Caco-2 (cell line): Measurements from ENCODE around the gene CREBBP. TPM values are rescaled to one million over a fixed set of nuclear protein-coding genes. Genes with fewer than 3 reads are reported as not detected.

Source experiments
- BruUV-seq: library from RNA; stranded (reverse); fragments of 400-500 nt; replicated peaks from 2 replicates; lab custom pipeline; 2021; lab: Mats Ljungman, UMichigan
- CTCF ChIA-PET: fragments of 300-600 bp; sonication (Branson Sonifier 250); formaldehyde crosslinking; loops from one replicate; lab custom pipeline; 2022; ENCODE audit warnings: antibody characterized with exemption; lab: Charles Lee
- POLR2A ChIA-PET: fragments of 300-600 bp; sonication (Branson Sonifier 250); formaldehyde crosslinking; loops from one replicate; lab custom pipeline; 2022; ENCODE audit warnings: antibody characterized with exemption; lab: Charles Lee
- DNase-seq, 2 experiments: peaks; one replicate each; pipeline versions ENCODE4 v3.0.0 to v3.0.0-alpha.2; 2020 to 2022
- H3K27me3 ChIP-seq: replicated peaks from 2 replicates; pipeline ENCODE4 v1.6.0; 2011; ENCODE audit warnings: low read length; ENCODE audit not compliant: control insufficient read depth, insufficient read depth
- H3K36me3 ChIP-seq: 2 replicates; pipeline ENCODE4 v1.5.1; 2011; ENCODE audit warnings: low read length; ENCODE audit not compliant: control insufficient read depth, insufficient read depth
- H3K4me1 ChIP-seq: fragments of 250-450 bp; sonication (Bioruptor Pico); 2 replicates; pipeline ENCODE4 v1.5.1; 2020; ENCODE audit warnings: mild to moderate bottlenecking
- H3K4me3 ChIP-seq: 2 replicates; pipeline ENCODE4 v1.5.1; 2011; ENCODE audit warnings: low read depth, mild to moderate bottlenecking, control low read depth, low read length
- H3K9me3 ChIP-seq: fragments of 250-450 bp; sonication (Bioruptor Pico); 2 replicates; pipeline ENCODE4 v1.5.1; 2020; ENCODE audit warnings: mild to moderate bottlenecking, moderate library complexity
- H3K27ac Mint-ChIP-seq: one replicate; pipeline ENCODE4 v1.8.0; 2022; ENCODE audit warnings: mixed read lengths; ENCODE audit not compliant: unreplicated experiment
- H3K27me3 Mint-ChIP-seq: one replicate; pipeline ENCODE4 v1.8.0; 2022; ENCODE audit warnings: mixed read lengths; ENCODE audit not compliant: insufficient read depth, unreplicated experiment
- H3K36me3 Mint-ChIP-seq: one replicate; pipeline ENCODE4 v1.8.0; 2022; ENCODE audit warnings: mild to moderate bottlenecking, mixed read lengths; ENCODE audit not compliant: insufficient read depth, unreplicated experiment
- H3K4me1 Mint-ChIP-seq: one replicate; pipeline ENCODE4 v1.8.0; 2022; ENCODE audit warnings: low read depth, mixed read lengths; ENCODE audit not compliant: unreplicated experiment
- H3K4me3 Mint-ChIP-seq: one replicate; pipeline ENCODE4 v1.8.0; 2022; ENCODE audit warnings: mild to moderate bottlenecking, moderate library complexity, mixed read lengths; ENCODE audit not compliant: unreplicated experiment
- H3K9me3 Mint-ChIP-seq: one replicate; pipeline ENCODE4 v1.8.0; 2022; ENCODE audit warnings: mixed read lengths; ENCODE audit not compliant: unreplicated experiment
- CTCF ChIP-seq, 2 experiments: fragments of 200-600 bp in 1 of 2; IDR thresholded peaks; 1 replicate in 1 of 2; 2 replicates in 1 of 2; pipeline versions ENCODE4 v1.5.1 to v1.8.0; 2011 to 2022; ENCODE audit warnings: antibody characterized with exemption in 1 of 2, control low read depth in 1 of 2, inconsistent platforms in 1 of 2, low read depth in 1 of 2, low read length in 1 of 2, mild to moderate bottlenecking in 1 of 2, moderate library complexity in 1 of 2; ENCODE audit not compliant: insufficient read depth in 1 of 2, severe bottlenecking in 1 of 2, unreplicated experiment in 1 of 2
- intact Hi-C: fragments of 100-400 bp; cut with micrococcal nuclease; formaldehyde crosslinking; loops from one replicate; pipeline ENCODE4 v1.10.0; 2022; ENCODE audit not compliant: unreplicated experiment
- total RNA-seq: library from RNA; stranded (reverse); gene quantifications from 2 replicates; pipeline ENCODE4 v1.2.3, GENCODE V29; 2022

The CREBBP gene
- total RNA-seq, 1 experiment from 2014 or later: 65.3 TPM

- peak overlapping the region; percentile 84 for H3K4me3 Mint-ChIP-seq
- no peak for TF ChIP-seq CTCF (IDR thresholded peaks at IDR 0.05; ENCODE audit: insufficient read depth in 1 of 2, low read depth in 1 of 2, low read length in 1 of 2, severe bottlenecking in 1 of 2, unreplicated experiment in 1 of 2)
- H3K4me1 Mint-ChIP-seq: peaks cover 3% of the 10 kb centered on the region
- H3K36me3 Mint-ChIP-seq: peaks cover 6% of the 10 kb centered on the region
- H3K36me3 ChIP-seq: no peaks in the 10 kb centered on the region; the same call in 1 of the 2 replicates
- CTCF ChIA-PET: no interaction called here
- no peaks in the 10 kb centered on the region for H3K9me3 ChIP-seq
- H3K9me3 Mint-ChIP-seq: no peaks in the 10 kb centered on the region
- POLR2A ChIA-PET: interaction anchor here (0.6 kb wide), 1 partner anchor 305 kb away, joined by 5 read pairs; no protein-coding TSS in a partner anchor
- H3K27ac Mint-ChIP-seq: peak overlapping the region; percentile 63
- H3K4me3 ChIP-seq: peak overlapping the region; percentile 95
- TSS peak; percentile 36 for BruUV-seq
- intact Hi-C loops: loop anchor here (10.0 kb wide), 1 partner anchor 184 kb away; no protein-coding TSS in a partner anchor
- peaks cover 5% of the 10 kb centered on the region; the same call in 1 of the 2 replicates for H3K4me1 ChIP-seq
- no peaks in the 10 kb centered on the region for H3K27me3 Mint-ChIP-seq
- DNase-seq: no peak
- H3K27me3 ChIP-seq: no peaks in the 10 kb centered on the region
Observed at GRCh38 chr16:3878610-3879009, 1.9 kb downstream of the CREBBP start.

GRCh38 chr16:3876695-3877094 lies 3.8 kb downstream of the CREBBP start:
- no peaks in the 10 kb centered on the region for H3K9me3 ChIP-seq
- CTCF ChIA-PET: no interaction called here
- no peak for DNase-seq
- peaks cover 6% of the 10 kb centered on the region for H3K36me3 Mint-ChIP-seq
- no peaks in the 10 kb centered on the region for H3K9me3 Mint-ChIP-seq
- no peak overlapping the region for H3K27ac Mint-ChIP-seq
- H3K27me3 ChIP-seq: no peaks in the 10 kb centered on the region
- H3K27me3 Mint-ChIP-seq: no peaks in the 10 kb centered on the region
- POLR2A ChIA-PET: no interaction called here
- H3K36me3 ChIP-seq: no peaks in the 10 kb centered on the region; the same call in 1 of the 2 replicates
- H3K4me1 ChIP-seq: peaks cover 5% of the 10 kb centered on the region; the same call in 1 of the 2 replicates
- intact Hi-C loops: loop anchor here (10.0 kb wide), 1 partner anchor 182 kb away; no protein-coding TSS in a partner anchor
- no peak overlapping the region for H3K4me3 ChIP-seq
- H3K4me1 Mint-ChIP-seq: peaks cover 7% of the 10 kb centered on the region
- no peak for TF ChIP-seq CTCF (IDR thresholded peaks at IDR 0.05; ENCODE audit: insufficient read depth in 1 of 2, low read depth in 1 of 2, low read length in 1 of 2, severe bottlenecking in 1 of 2, unreplicated experiment in 1 of 2)
- no peak overlapping the region for H3K4me3 Mint-ChIP-seq
- BruUV-seq: no TSS peak

- CTCF ChIA-PET: interaction anchor here (0.7 kb wide), 1 partner anchor 397 kb away, joined by 4 read pairs; the partner anchor contains the start of gene TFAP4
- no peaks in the 10 kb centered on the region for H3K9me3 Mint-ChIP-seq
- Histone ChIP-seq H3K4me3 (no peak overlapping the region), H3K9me3 (no peaks in the 10 kb centered on the region), H3K36me3 (no peaks in the 10 kb centered on the region; the same call in 1 of the 2 replicates), H3K27me3 (no peaks in the 10 kb centered on the region), H3K4me1 (peaks cover 5% of the 10 kb centered on the region; the same call in 1 of the 2 replicates)
- no peaks in the 10 kb centered on the region for H3K27me3 Mint-ChIP-seq
- no peak for DNase-seq
- no peak for TF ChIP-seq CTCF (IDR thresholded peaks at IDR 0.05; ENCODE audit: insufficient read depth in 1 of 2, low read depth in 1 of 2, low read length in 1 of 2, severe bottlenecking in 1 of 2, unreplicated experiment in 1 of 2)
- peaks cover 6% of the 10 kb centered on the region for H3K36me3 Mint-ChIP-seq
- H3K4me3 Mint-ChIP-seq: no peak overlapping the region
- peaks cover 7% of the 10 kb centered on the region for H3K4me1 Mint-ChIP-seq
- BruUV-seq: no TSS peak
- POLR2A ChIA-PET: no interaction called here
- no peak overlapping the region for H3K27ac Mint-ChIP-seq
- intact Hi-C loops: loop anchor here (10.0 kb wide), 1 partner anchor 181 kb away; no protein-coding TSS in a partner anchor
Observed at GRCh38 chr16:3876160-3876559, 4.4 kb downstream of the CREBBP start.
